Breast epithelium (tissue), 3 donors: ENCODE data around the gene EME2.
"Not testable (repeated sequence)": the region's sequence is repeated elsewhere in the genome, so short reads cannot be mapped to it uniquely, and the experiment has no call there.

Source experiments
- POLR2AphosphoS5 ChIP-seq, 3 donors: sonication (generic); formaldehyde crosslinking; IDR thresholded peaks; one replicate each; pipeline ENCODE4 v1.6.1; 2017; ENCODE audit warnings: antibody characterized with exemption in 3 of 3
- TF ChIP-seq, protein P1 (sequence below), 3 donors: fragments of 450-650 bp; IDR thresholded peaks; one replicate each; pipeline ENCODE4 v1.5.1; 2016 to 2017; ENCODE audit warnings: antibody characterized with exemption in 3 of 3, mild to moderate bottlenecking in 3 of 3, moderate library complexity in 3 of 3

- TF ChIP-seq, protein P1, sequence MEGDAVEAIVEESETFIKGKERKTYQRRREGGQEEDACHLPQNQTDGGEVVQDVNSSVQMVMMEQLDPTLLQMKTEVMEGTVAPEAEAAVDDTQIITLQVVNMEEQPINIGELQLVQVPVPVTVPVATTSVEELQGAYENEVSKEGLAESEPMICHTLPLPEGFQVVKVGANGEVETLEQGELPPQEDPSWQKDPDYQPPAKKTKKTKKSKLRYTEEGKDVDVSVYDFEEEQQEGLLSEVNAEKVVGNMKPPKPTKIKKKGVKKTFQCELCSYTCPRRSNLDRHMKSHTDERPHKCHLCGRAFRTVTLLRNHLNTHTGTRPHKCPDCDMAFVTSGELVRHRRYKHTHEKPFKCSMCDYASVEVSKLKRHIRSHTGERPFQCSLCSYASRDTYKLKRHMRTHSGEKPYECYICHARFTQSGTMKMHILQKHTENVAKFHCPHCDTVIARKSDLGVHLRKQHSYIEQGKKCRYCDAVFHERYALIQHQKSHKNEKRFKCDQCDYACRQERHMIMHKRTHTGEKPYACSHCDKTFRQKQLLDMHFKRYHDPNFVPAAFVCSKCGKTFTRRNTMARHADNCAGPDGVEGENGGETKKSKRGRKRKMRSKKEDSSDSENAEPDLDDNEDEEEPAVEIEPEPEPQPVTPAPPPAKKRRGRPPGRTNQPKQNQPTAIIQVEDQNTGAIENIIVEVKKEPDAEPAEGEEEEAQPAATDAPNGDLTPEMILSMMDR (IDR thresholded peaks at IDR 0.05): not testable (repeated sequence)
- not testable (repeated sequence) for TF ChIP-seq POLR2AphosphoS5 (IDR thresholded peaks at IDR 0.05)
These were observed 40.0 kb upstream of the EME2 start for GRCh38 chr16:1732551-1732987.
